Tibial nerve (tissue), 4 donors: ENCODE measurements around the gene C5orf58.

Source experiments
- EP300 ChIP-seq, 2 donors: sonication (generic); formaldehyde crosslinking; IDR thresholded peaks; one replicate each; pipeline ENCODE4 v1.6.1; 2017; ENCODE audit warnings: antibody characterized with exemption in 2 of 2, mild to moderate bottlenecking in 1 of 2
- TF ChIP-seq, protein P1 (sequence below), 5 experiments: fragments of 200-600 bp in 3 of 5; fragments of 450-650 bp in 2 of 5; sonication (generic) in 3 of 5; IDR thresholded peaks; one replicate each; pipeline ENCODE4 v1.5.1; 2016 to 2019; ENCODE audit warnings: antibody characterized with exemption in 5 of 5, mild to moderate bottlenecking in 3 of 5, moderate library complexity in 2 of 5

DNA sequence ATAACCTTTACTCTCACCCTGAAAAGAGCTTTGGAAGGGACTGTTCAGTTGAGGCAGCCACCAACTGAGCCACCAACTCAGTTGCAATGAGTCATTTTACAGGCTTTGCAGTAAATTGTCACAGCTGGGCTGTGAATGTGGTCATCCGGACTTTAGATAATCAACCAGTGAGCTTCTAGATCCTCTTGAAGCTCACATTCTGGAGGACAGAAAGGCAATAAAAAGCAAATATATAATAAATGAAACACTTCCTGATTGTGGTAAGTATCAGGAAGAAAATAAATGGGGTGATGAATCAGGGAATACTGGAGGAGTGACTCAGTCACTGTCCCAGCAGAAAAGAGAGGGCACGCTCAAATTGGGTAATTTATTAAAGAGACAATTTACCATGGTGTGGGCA, 13.2 kb upstream of the C5orf58 start:
- TF ChIP-seq, protein P1, sequence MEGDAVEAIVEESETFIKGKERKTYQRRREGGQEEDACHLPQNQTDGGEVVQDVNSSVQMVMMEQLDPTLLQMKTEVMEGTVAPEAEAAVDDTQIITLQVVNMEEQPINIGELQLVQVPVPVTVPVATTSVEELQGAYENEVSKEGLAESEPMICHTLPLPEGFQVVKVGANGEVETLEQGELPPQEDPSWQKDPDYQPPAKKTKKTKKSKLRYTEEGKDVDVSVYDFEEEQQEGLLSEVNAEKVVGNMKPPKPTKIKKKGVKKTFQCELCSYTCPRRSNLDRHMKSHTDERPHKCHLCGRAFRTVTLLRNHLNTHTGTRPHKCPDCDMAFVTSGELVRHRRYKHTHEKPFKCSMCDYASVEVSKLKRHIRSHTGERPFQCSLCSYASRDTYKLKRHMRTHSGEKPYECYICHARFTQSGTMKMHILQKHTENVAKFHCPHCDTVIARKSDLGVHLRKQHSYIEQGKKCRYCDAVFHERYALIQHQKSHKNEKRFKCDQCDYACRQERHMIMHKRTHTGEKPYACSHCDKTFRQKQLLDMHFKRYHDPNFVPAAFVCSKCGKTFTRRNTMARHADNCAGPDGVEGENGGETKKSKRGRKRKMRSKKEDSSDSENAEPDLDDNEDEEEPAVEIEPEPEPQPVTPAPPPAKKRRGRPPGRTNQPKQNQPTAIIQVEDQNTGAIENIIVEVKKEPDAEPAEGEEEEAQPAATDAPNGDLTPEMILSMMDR (IDR thresholded peaks at IDR 0.05), result no peak
- TF ChIP-seq EP300 (IDR thresholded peaks at IDR 0.05), result no peak
